Thyroid gland (tissue), 4 donors: Measurements from ENCODE around the gene GCNA. TPM values are rescaled to one million over a fixed set of nuclear protein-coding genes. Genes with fewer than 3 reads are reported as not detected.

ENCODE experiments used
- DNase-seq, 2 donors: peaks; one replicate each; pipeline ENCODE4 v3.0.0-alpha.2; 2019
- H3K27ac ChIP-seq, 3 donors: fragments of 200-600 bp; sonication (generic); 1 replicate in 2 of 3; 2 replicates in 1 of 3; pipeline ENCODE4 v1.5.1; 2016 to 2019; ENCODE audit warnings: mild to moderate bottlenecking in 1 of 3, moderate library complexity in 1 of 3
- H3K27me3 ChIP-seq: fragments of 200-600 bp; sonication (generic); one replicate; pipeline ENCODE4 v1.5.1; 2019
- H3K36me3 ChIP-seq, 2 donors: fragments of 200-600 bp; sonication (generic); one replicate each; pipeline ENCODE4 v1.5.1; 2016 to 2019
- H3K4me1 ChIP-seq, 2 donors: fragments of 200-600 bp; sonication (generic); one replicate each; pipeline ENCODE4 v1.5.1; 2017 to 2019
- H3K4me3 ChIP-seq, 3 donors: fragments of 200-600 bp; sonication (generic); replicated peaks in 1 of 3; 1 replicate in 2 of 3; 2 replicates in 1 of 3; pipeline ENCODE4 v1.5.1; 2016; ENCODE audit warnings: mild to moderate bottlenecking in 1 of 3
- H3K9me3 ChIP-seq: fragments of 200-600 bp; sonication (generic); one replicate; pipeline ENCODE4 v1.5.1; 2017
- CTCF ChIP-seq, 6 experiments: fragments of 200-600 bp in 3 of 6; fragments of 450-650 bp in 3 of 6; sonication (generic) in 3 of 6; IDR thresholded peaks; one replicate each; pipeline ENCODE4 v1.5.1; 2016 to 2019; ENCODE audit warnings: antibody characterized with exemption in 6 of 6, mild to moderate bottlenecking in 2 of 6, inconsistent platforms in 1 of 6, moderate library complexity in 1 of 6
- POLR2A ChIP-seq, 2 donors: fragments of 450-650 bp; IDR thresholded peaks; one replicate each; pipeline ENCODE4 v1.6.1; 2017; ENCODE audit warnings: antibody characterized with exemption in 2 of 2, mild to moderate bottlenecking in 2 of 2, moderate library complexity in 1 of 2
- WGBS, 2 donors: methylation state at CpG; one replicate each; pipeline ENCODE4 v1.1.5; 2017; 5-methylcytosine and 5-hydroxymethylcytosine counted together
- intact Hi-C: fragments of 100-400 bp; cut with DNase I; formaldehyde crosslinking; loops from one replicate; pipeline ENCODE4 v1.15.1; 2023
- total RNA-seq, 4 donors: library from RNA; depleted of rRNA; stranded (reverse); fragments of >200 nt; gene quantifications; one replicate each; pipeline ENCODE4 v1.2.3, GENCODE V29; 2016

The GCNA gene
- total RNA-seq, 4 donors from 2014 or later: 1.8 to 3.6 (median 2.5) TPM

DNA sequence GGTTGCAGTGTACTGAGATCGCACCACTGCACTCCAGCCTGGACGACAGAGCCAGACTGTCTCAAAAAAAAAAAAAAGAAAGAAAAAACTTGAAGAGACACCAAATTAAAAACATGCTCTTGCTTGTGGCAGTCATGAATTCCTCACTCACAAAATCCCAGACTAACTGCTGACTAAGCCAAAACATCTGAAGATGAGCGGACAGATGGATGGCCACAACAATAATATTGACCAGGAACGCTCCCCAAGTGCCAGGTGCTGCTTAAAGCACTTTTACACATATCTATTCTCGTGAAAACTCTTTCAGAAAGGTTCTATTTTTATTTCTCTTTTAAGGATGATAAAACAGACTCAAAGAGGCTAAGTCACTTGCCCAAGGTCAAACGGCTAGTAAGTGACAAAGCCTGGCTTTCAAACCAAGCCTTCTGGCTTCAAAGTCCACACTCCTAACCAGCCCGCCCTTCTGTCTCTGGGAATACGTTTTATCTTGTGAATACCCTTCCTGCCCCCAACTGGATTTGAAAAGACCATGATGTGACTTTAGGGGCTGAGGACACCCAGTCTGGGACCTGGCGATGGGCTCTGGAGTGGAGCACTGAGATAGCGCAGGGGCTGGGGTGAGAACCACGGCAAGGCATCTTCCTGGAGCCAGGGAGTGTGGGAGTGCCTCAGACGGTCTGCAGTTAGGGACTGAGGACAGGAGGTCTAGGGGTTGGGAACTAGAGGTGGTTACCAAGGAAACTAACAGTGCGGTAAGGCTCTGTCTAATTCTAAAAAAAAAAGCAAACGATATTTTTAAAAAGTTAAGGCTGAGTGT lies 49.6 kb downstream of the GCNA start:
- TF ChIP-seq CTCF (IDR thresholded peaks at IDR 0.05) (no peak), POLR2A (IDR thresholded peaks at IDR 0.05) (no peak)
- H3K4me3 ChIP-seq: no peak overlapping the region
- no peaks in the 10 kb centered on the region for H3K36me3 ChIP-seq
- H3K4me1 ChIP-seq: peaks cover 11 to 29% of the 10 kb centered on the region in 2 donors
- peak overlapping the region in 1 of 3 donors; percentile 10 for H3K27ac ChIP-seq
- 76 to 79% methylated on average over 14 of the region's 14 CpGs for WGBS, 2 donors
- no peaks in the 10 kb centered on the region for H3K9me3 ChIP-seq
- intact Hi-C loops: no loop called here
- no peak for DNase-seq
- no peaks in the 10 kb centered on the region for H3K27me3 ChIP-seq

DNA sequence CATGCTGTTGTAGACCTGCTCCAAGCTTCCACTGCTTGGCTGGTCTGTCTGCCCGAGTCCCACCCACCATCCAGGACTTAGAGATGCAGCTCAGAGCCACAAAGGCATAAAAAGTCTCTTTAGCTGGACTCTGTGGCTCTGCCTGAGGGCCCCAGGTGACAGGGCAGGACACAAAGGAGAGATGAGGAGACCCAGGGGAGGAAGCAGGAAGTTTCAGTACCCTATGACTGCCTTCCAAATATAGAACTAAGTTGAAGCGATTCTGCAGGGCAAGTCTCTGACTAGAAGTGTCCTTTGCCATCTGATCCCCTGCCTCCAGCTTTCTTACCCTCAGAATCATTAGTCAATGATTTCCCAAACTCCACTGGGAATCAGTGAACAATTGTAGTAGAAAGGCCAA lies 51.2 kb downstream of the GCNA start:
- Histone ChIP-seq H3K27me3 (no peaks in the 10 kb centered on the region), H3K4me1 (peaks cover 0 to 27% of the 10 kb centered on the region in 2 donors), H3K9me3 (no peaks in the 10 kb centered on the region), H3K27ac (no peak overlapping the region), H3K4me3 (no peak overlapping the region), H3K36me3 (no peaks in the 10 kb centered on the region)
- 73 to 89% methylated on average over 1 of the region's 2 CpGs for WGBS, 2 donors
- TF ChIP-seq CTCF (IDR thresholded peaks at IDR 0.05) (no peak), POLR2A (IDR thresholded peaks at IDR 0.05) (no peak)
- no peak for DNase-seq
- intact Hi-C loops: no loop called here

DNA sequence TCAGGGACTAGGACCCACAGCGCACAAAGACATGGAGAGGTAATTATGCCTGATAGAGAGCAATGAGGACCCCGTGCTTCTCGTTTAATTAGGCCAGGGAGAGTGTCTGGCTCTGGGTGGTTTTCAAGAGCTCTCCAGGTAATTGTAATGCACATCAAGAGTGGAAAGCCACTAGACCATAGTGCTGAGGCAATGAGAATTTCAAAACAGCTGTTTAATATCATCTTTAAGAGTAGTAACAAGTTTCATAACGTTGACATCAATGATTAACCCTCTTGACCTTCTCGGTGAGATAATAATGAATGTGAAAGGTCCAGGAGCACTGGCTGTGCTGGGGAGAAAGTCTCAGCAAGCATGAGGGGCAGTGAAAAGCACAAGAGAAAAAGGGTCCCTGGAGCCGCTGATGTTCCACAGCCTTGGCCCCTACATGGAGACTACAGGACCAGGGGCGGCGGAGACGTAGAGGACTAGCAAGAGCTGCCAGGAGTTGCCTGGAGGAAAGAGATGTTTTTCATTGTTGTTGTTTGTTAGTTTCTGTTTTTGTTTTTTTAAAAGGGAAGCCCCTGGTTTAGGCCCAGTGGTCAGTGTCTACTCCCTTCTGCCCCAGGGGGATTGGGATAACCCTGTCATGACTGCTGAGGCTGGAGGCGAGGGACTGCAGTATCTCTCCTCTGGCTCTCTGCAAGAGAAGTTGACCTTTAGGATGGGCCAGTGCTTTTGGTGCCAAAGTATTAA lies 54.9 kb downstream of the GCNA start:
- TF ChIP-seq POLR2A (IDR thresholded peaks at IDR 0.05) (no peak), CTCF (IDR thresholded peaks at IDR 0.05) (no peak)
- intact Hi-C loops: no loop called here
- no peaks in the 10 kb centered on the region for H3K27me3 ChIP-seq
- H3K27ac ChIP-seq: peak overlapping the region in 2 of 3 donors; percentile 36 to 50
- peaks cover 0 to 15% of the 10 kb centered on the region in 2 donors for H3K4me1 ChIP-seq
- 63 to 72% methylated on average over 10 of the region's 10 CpGs for WGBS, 2 donors
- DNase-seq: no peak
- H3K4me3 ChIP-seq: no peak overlapping the region
- no peaks in the 10 kb centered on the region for H3K36me3 ChIP-seq
- H3K9me3 ChIP-seq: no peaks in the 10 kb centered on the region

GRCh38 chrX:71634366-71634765 lies 56.1 kb downstream of the GCNA start:
- WGBS, 2 donors: 93 to 100% methylated on average over 3 to 6 of the region's 6 CpGs
- no peaks in the 10 kb centered on the region for H3K27me3 ChIP-seq
- intact Hi-C loops: no loop called here
- H3K36me3 ChIP-seq: no peaks in the 10 kb centered on the region
- no peak for DNase-seq
- H3K9me3 ChIP-seq: no peaks in the 10 kb centered on the region
- H3K4me3 ChIP-seq: no peak overlapping the region
- TF ChIP-seq POLR2A (IDR thresholded peaks at IDR 0.05): no peak
- TF ChIP-seq CTCF (IDR thresholded peaks at IDR 0.05): no peak
- no peak overlapping the region for H3K27ac ChIP-seq
- H3K4me1 ChIP-seq: peaks cover 0 to 15% of the 10 kb centered on the region in 2 donors
